BLaER1 (cell line): ENCODE data around the gene TENM3.

Source experiments
- H3K27ac ChIP-seq: shearing (Covaris generic); formaldehyde crosslinking; 2 replicates; pipeline ENCODE4 v1.8.1; 2022
- H3K27me3 ChIP-seq: shearing (Covaris generic); formaldehyde crosslinking; 2 replicates; pipeline ENCODE4 v1.8.1; 2022
- H3K36me3 ChIP-seq: shearing (Covaris generic); formaldehyde crosslinking; 2 replicates; pipeline ENCODE4 v1.8.1; 2022
- H3K4me1 ChIP-seq: shearing (Covaris generic); formaldehyde crosslinking; 2 replicates; pipeline ENCODE4 v1.8.1; 2022
- H3K4me2 ChIP-seq: shearing (Covaris generic); formaldehyde crosslinking; 2 replicates; pipeline ENCODE4 v1.8.1; 2022
- H3K4me3 ChIP-seq: shearing (Covaris generic); formaldehyde crosslinking; 2 replicates; pipeline ENCODE4 v1.8.1; 2022
- H3K9ac ChIP-seq: shearing (Covaris generic); formaldehyde crosslinking; 2 replicates; pipeline ENCODE4 v1.8.1; 2022
- H3K9me3 ChIP-seq: shearing (Covaris generic); formaldehyde crosslinking; 2 replicates; pipeline ENCODE4 v1.8.1; 2022
- H4K20me1 ChIP-seq: shearing (Covaris generic); formaldehyde crosslinking; 2 replicates; pipeline ENCODE4 v1.8.1; 2022
- Cebpa-rat ChIP-seq: shearing (Covaris generic); IDR thresholded peaks from 2 replicates; pipeline ENCODE4 v1.8.1; 2022

TENM3 gene

GRCh38 chr4:182688081-182688480 is 444.9 kb downstream of the TENM3 start:
- no peaks in the 10 kb centered on the region for H3K27me3 ChIP-seq
- H3K36me3 ChIP-seq, result 0 out of 2 replicates have a peak, but pooled peaks cover 11% of the 10 kb centered on the region
- no peak overlapping the region for H3K27ac ChIP-seq
- no peak overlapping the region for H3K4me2 ChIP-seq
- no peaks in the 10 kb centered on the region for H3K9me3 ChIP-seq
- H4K20me1 ChIP-seq, result no peaks in the 10 kb centered on the region
- no peak overlapping the region for H3K4me3 ChIP-seq
- H3K9ac ChIP-seq, result no peak overlapping the region
- no peak for TF ChIP-seq Cebpa-rat
- peaks cover 22% of the 10 kb centered on the region for H3K4me1 ChIP-seq

GRCh38 chr4:182694551-182694950 is 451.3 kb downstream of the TENM3 start:
- no peaks in the 10 kb centered on the region for H3K27me3 ChIP-seq
- no peaks in the 10 kb centered on the region for H4K20me1 ChIP-seq
- TF ChIP-seq Cebpa-rat, result no peak
- peaks cover 22% of the 10 kb centered on the region for H3K4me1 ChIP-seq
- no peak overlapping the region for H3K9ac ChIP-seq
- H3K27ac ChIP-seq, result no peak overlapping the region
- H3K9me3 ChIP-seq, result no peaks in the 10 kb centered on the region
- 0 out of 2 replicates have a peak, but pooled peaks cover 7% of the 10 kb centered on the region for H3K36me3 ChIP-seq
- no peak overlapping the region for H3K4me3 ChIP-seq
- no peak overlapping the region for H3K4me2 ChIP-seq

DNA sequence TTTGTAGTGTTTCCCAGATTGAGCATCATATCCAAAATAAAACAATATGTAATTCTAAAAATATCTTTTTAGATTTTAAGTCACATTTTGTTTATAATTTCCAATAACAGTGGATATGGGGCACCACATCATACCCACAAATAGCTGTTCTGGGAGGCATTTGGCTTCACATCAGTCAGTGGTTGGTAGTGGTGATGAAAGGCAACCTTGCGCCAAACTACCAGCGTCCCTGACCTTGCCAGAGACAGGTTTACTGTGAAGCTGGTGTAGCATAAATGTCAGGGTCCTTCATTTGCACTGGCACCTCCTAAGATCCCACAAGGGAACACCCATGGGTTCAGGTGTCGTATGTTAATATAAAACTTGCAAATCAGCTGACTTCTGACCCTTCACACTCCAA is 451.8 kb downstream of the TENM3 start:
- Histone ChIP-seq H3K9me3 (no peaks in the 10 kb centered on the region), H3K4me2 (no peak overlapping the region), H3K36me3 (0 out of 2 replicates have a peak, but pooled peaks cover 3% of the 10 kb centered on the region), H3K27me3 (no peaks in the 10 kb centered on the region), H3K4me3 (no peak overlapping the region), H3K4me1 (peaks cover 22% of the 10 kb centered on the region), H3K27ac (no peak overlapping the region), H3K9ac (no peak overlapping the region), H4K20me1 (no peaks in the 10 kb centered on the region)
- TF ChIP-seq Cebpa-rat, result no peak

GRCh38 chr4:182695842-182696241 is 452.6 kb downstream of the TENM3 start:
- H3K36me3 ChIP-seq, result no peaks in the 10 kb centered on the region
- H3K27ac ChIP-seq, result no peak overlapping the region
- peaks cover 21% of the 10 kb centered on the region for H3K4me1 ChIP-seq
- no peak overlapping the region for H3K9ac ChIP-seq
- TF ChIP-seq Cebpa-rat, result no peak
- H4K20me1 ChIP-seq, result no peaks in the 10 kb centered on the region
- H3K9me3 ChIP-seq, result no peaks in the 10 kb centered on the region
- no peak overlapping the region for H3K4me2 ChIP-seq
- H3K27me3 ChIP-seq, result no peaks in the 10 kb centered on the region
- no peak overlapping the region for H3K4me3 ChIP-seq

GRCh38 chr4:182697094-182697493 is 453.9 kb downstream of the TENM3 start:
- Histone ChIP-seq H3K27me3 (no peaks in the 10 kb centered on the region), H3K36me3 (no peaks in the 10 kb centered on the region), H3K4me2 (no peak overlapping the region), H3K27ac (no peak overlapping the region), H3K9me3 (no peaks in the 10 kb centered on the region), H3K4me1 (peaks cover 9% of the 10 kb centered on the region), H3K9ac (no peak overlapping the region), H3K4me3 (no peak overlapping the region), H4K20me1 (no peaks in the 10 kb centered on the region)
- TF ChIP-seq Cebpa-rat, result no peak

GRCh38 chr4:182698212-182698611 is 455.0 kb downstream of the TENM3 start:
- H3K9ac ChIP-seq, result no peak overlapping the region
- H4K20me1 ChIP-seq, result no peaks in the 10 kb centered on the region
- no peak overlapping the region for H3K4me2 ChIP-seq
- no peaks in the 10 kb centered on the region for H3K9me3 ChIP-seq
- no peaks in the 10 kb centered on the region for H3K27me3 ChIP-seq
- H3K27ac ChIP-seq, result no peak overlapping the region
- no peaks in the 10 kb centered on the region for H3K4me1 ChIP-seq
- H3K4me3 ChIP-seq, result no peak overlapping the region
- no peaks in the 10 kb centered on the region for H3K36me3 ChIP-seq
- TF ChIP-seq Cebpa-rat, result no peak

DNA sequence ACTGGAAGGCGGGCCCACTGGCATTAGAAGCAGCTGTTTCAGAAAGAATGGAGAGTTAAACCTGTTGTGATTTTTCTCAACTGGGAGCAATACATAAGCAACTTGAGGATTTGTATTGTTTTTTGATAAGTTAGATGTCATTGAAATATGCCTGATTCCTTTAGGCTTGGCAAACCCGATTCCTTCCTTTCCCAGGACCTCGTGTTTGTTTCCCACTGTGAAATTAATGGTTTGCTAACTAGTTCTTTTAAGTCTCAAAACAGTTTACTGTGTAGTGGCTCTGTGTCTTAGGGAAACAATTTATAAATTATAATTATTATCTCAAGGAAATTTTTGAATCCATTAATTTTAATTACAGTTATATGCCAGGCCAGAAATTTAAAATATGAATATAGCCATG is 456.0 kb downstream of the TENM3 start:
- H3K9ac ChIP-seq, result no peak overlapping the region
- no peaks in the 10 kb centered on the region for H3K27me3 ChIP-seq
- H3K36me3 ChIP-seq, result no peaks in the 10 kb centered on the region
- no peak overlapping the region for H3K4me2 ChIP-seq
- H3K27ac ChIP-seq, result no peak overlapping the region
- H3K4me1 ChIP-seq, result no peaks in the 10 kb centered on the region
- H3K9me3 ChIP-seq, result no peaks in the 10 kb centered on the region
- no peak for TF ChIP-seq Cebpa-rat
- no peaks in the 10 kb centered on the region for H4K20me1 ChIP-seq
- H3K4me3 ChIP-seq, result no peak overlapping the region

GRCh38 chr4:182699795-182700194 is 456.6 kb downstream of the TENM3 start:
- H3K27ac ChIP-seq, result no peak overlapping the region
- no peak overlapping the region for H3K4me3 ChIP-seq
- no peaks in the 10 kb centered on the region for H3K27me3 ChIP-seq
- no peak overlapping the region for H3K9ac ChIP-seq
- TF ChIP-seq Cebpa-rat, result no peak
- no peaks in the 10 kb centered on the region for H3K36me3 ChIP-seq
- no peaks in the 10 kb centered on the region for H3K4me1 ChIP-seq
- H3K4me2 ChIP-seq, result no peak overlapping the region
- no peaks in the 10 kb centered on the region for H3K9me3 ChIP-seq
- no peaks in the 10 kb centered on the region for H4K20me1 ChIP-seq

GRCh38 chr4:182700362-182701160 is 457.4 kb downstream of the TENM3 start:
- Histone ChIP-seq H3K4me3 (no peak overlapping the region), H3K36me3 (no peaks in the 10 kb centered on the region)

GRCh38 chr4:182704077-182704476 is 460.9 kb downstream of the TENM3 start:
- Histone ChIP-seq H3K27ac (no peak overlapping the region), H3K36me3 (no peaks in the 10 kb centered on the region), H3K9me3 (no peaks in the 10 kb centered on the region), H3K9ac (no peak overlapping the region), H4K20me1 (no peaks in the 10 kb centered on the region), H3K4me3 (no peak overlapping the region), H3K4me2 (no peak overlapping the region), H3K4me1 (no peaks in the 10 kb centered on the region), H3K27me3 (no peaks in the 10 kb centered on the region)
- no peak for TF ChIP-seq Cebpa-rat

More at GRCh38 chr4:182700362-182701160, 457.4 kb downstream of the TENM3 start:
- TF ChIP-seq Cebpa-rat, result no peak
- Histone ChIP-seq H3K4me2 (no peak overlapping the region), H3K27me3 (no peaks in the 10 kb centered on the region), H3K27ac (no peak overlapping the region), H3K9me3 (no peaks in the 10 kb centered on the region), H3K9ac (no peak overlapping the region), H3K4me1 (no peaks in the 10 kb centered on the region), H4K20me1 (no peaks in the 10 kb centered on the region)
